Smooth muscle cell of trachea (primary cell): ENCODE measurements around the gene CSMD2. TPM values are rescaled to one million over a fixed set of nuclear protein-coding genes. Genes with fewer than 3 reads are reported as not detected.

Source experiments
- total RNA-seq: library from RNA; depleted of rRNA; stranded (reverse); fragments of >200 nt; gene quantifications from 2 replicates; pipeline ENCODE4 v1.2.1, GENCODE V29; 2014

CSMD2 gene
- 2.2 and 5.0 TPM in 2 replicates for total RNA-seq

GRCh38 chr1:34164771-34165391 lies at the start of gene CSMD2:
Gene CSMD2 (minus strand): TSS chr1:34165230. CDS start chr1:34165097, 133 bp downstream.

GRCh38 chr1:34176830-34177603 lies 12.0 kb upstream of the CSMD2 start, which contains the start of gene C1orf94:
Gene C1orf94 (plus strand): TSS chr1:34176907. CDS start chr1:34177790, 883 bp downstream.

GRCh38 chr1:33863779-33864178 lies 301.3 kb downstream of the CSMD2 start, which contains the start of gene HMGB4:
Gene HMGB4 (plus strand): TSS chr1:33864079. CDS start chr1:33864192, 113 bp downstream.

GRCh38 chr1:33472269-33472980 lies 692.6 kb downstream of the CSMD2 start, which contains the start of gene ZSCAN20:
Gene ZSCAN20 (plus strand): TSS chr1:33472645. CDS start chr1:33479289, 6,644 bp downstream.

Other genes starting within 250 kb of the CSMD2 start
- gene C1orf94, start 11.7 kb upstream of the CSMD2 start, total RNA-seq: not detected in 2 replicates